Endothelial cell of umbilical vein (primary cell): Measurements from ENCODE around the gene ZHX3. TPM values are rescaled to one million over a fixed set of nuclear protein-coding genes. Genes with fewer than 3 reads are reported as not detected.

Experiments
- BruUV-seq: library from RNA; stranded (reverse); fragments of 400-500 nt; replicated peaks from 2 replicates; lab custom pipeline; 2021; lab: Mats Ljungman, UMichigan
- CTCF ChIA-PET: fragments of 300-600, 350-600 bp; sonication (Branson Sonifier 250); formaldehyde crosslinking; loops from one replicate; lab custom pipeline; 2021; ENCODE audit warnings: antibody characterized with exemption, inconsistent platforms; lab: Charles Lee
- POLR2A ChIA-PET: fragments of 300-600, 350-600 bp; sonication (Branson Sonifier 250); formaldehyde crosslinking; loops from one replicate; lab custom pipeline; 2021; ENCODE audit warnings: antibody characterized with exemption, inconsistent platforms; lab: Charles Lee
- DNase-seq: peaks from one replicate; pipeline ENCODE4 v3.0.0-alpha.2; 2011; ENCODE audit warnings: low read depth, low spot score
- FAIRE-seq: peaks from 2 replicates; lab custom pipeline; 2011; peaks lifted over from hg19 to GRCh38; lab: Jason Lieb, UNC
- H2AFZ ChIP-seq: 2 replicates; pipeline ENCODE4 v1.6.0; 2012; ENCODE audit warnings: low read depth, low read length, control low read depth, inconsistent platforms
- H3K27ac ChIP-seq: 2 replicates; pipeline ENCODE4 v1.5.1; 2011; ENCODE audit warnings: low read depth, mild to moderate bottlenecking, control low read depth, low read length, moderate library complexity; ENCODE audit not compliant: insufficient read depth
- H3K27me3 ChIP-seq, 2 experiments: 2 replicates each; pipeline versions ENCODE4 v1.6.0 to v1.6.1; 2011; ENCODE audit warnings: low read length in 2 of 2, mixed read lengths in 1 of 2; ENCODE audit not compliant: control insufficient read depth in 2 of 2, insufficient read depth in 2 of 2
- H3K36me3 ChIP-seq, 2 experiments: 2 replicates in 1 of 2; 3 replicates in 1 of 2; pipeline ENCODE4 v1.5.1; 2011; ENCODE audit warnings: low read length in 2 of 2, mild to moderate bottlenecking in 1 of 2, moderate library complexity in 1 of 2; ENCODE audit not compliant: control insufficient read depth in 2 of 2, insufficient read depth in 2 of 2; ENCODE audit errors: extremely low read depth in 1 of 2
- H3K4me1 ChIP-seq: 3 replicates; pipeline ENCODE4 v1.5.1; 2011; ENCODE audit warnings: mild to moderate bottlenecking, low read length; ENCODE audit not compliant: control insufficient read depth, insufficient read depth; ENCODE audit errors: extremely low read depth
- H3K4me2 ChIP-seq: 2 replicates; pipeline ENCODE4 v1.6.1; 2011; ENCODE audit warnings: low read length, control low read depth, mixed read lengths; ENCODE audit not compliant: insufficient read depth
- H3K4me3 ChIP-seq, 3 experiments: fragments of 200-600 bp in 1 of 3; sonication (generic), shearing (Covaris generic) in 1 of 3; replicated peaks in 1 of 3; 2 replicates each; pipeline ENCODE4 v1.5.1; 2011 to 2016; ENCODE audit warnings: control low read depth in 3 of 3, low read length in 3 of 3, mild to moderate bottlenecking in 2 of 3, inconsistent platforms in 1 of 3, low read depth in 1 of 3, moderate library complexity in 1 of 3; ENCODE audit not compliant: insufficient read depth in 1 of 3
- H3K79me2 ChIP-seq: 2 replicates; pipeline ENCODE4 v1.6.0; 2012; ENCODE audit warnings: low read length, inconsistent platforms; ENCODE audit not compliant: control insufficient read depth, insufficient read depth
- H3K9ac ChIP-seq: replicated peaks from 2 replicates; pipeline ENCODE3; 2011; ENCODE audit warnings: low read length, control low read depth; ENCODE audit not compliant: insufficient read depth; ENCODE audit errors: extremely low read depth
- H3K9me1 ChIP-seq: replicated peaks from 3 replicates; pipeline ENCODE4 v1.6.0; 2011; ENCODE audit warnings: mild to moderate bottlenecking, low read length; ENCODE audit not compliant: control insufficient read depth, insufficient read depth; ENCODE audit errors: extremely low read depth
- H3K9me3 ChIP-seq: replicated peaks from 2 replicates; pipeline ENCODE4 v1.5.1; 2012; ENCODE audit warnings: low read length, inconsistent platforms; ENCODE audit not compliant: control insufficient read depth, insufficient read depth
- H4K20me1 ChIP-seq: replicated peaks from 2 replicates; pipeline ENCODE3; 2011; ENCODE audit warnings: mild to moderate bottlenecking, low read length; ENCODE audit not compliant: control insufficient read depth, insufficient read depth; ENCODE audit errors: extremely low read depth
- EZH2 ChIP-seq: IDR thresholded peaks from 2 replicates; pipeline ENCODE4 v1.6.1; 2012; ENCODE audit warnings: borderline replicate concordance, low read depth, mild to moderate bottlenecking, moderate library complexity, low read length, inconsistent platforms; ENCODE audit not compliant: severe bottlenecking
- FOS ChIP-seq: IDR thresholded peaks from 2 replicates; pipeline ENCODE4 v1.6.1; 2011; ENCODE audit warnings: mild to moderate bottlenecking, low read length, moderate library complexity, borderline replicate concordance; ENCODE audit not compliant: insufficient read depth
- GATA2 ChIP-seq: IDR thresholded peaks from 2 replicates; pipeline ENCODE4 v1.7.0; 2011; ENCODE audit warnings: low read depth, mild to moderate bottlenecking, moderate library complexity, mixed read lengths, low read length; ENCODE audit not compliant: insufficient read length, insufficient read depth
- JUN ChIP-seq: IDR thresholded peaks from 2 replicates; pipeline ENCODE4 v1.6.1; 2011; ENCODE audit warnings: borderline replicate concordance, low read depth; ENCODE audit not compliant: insufficient read length, insufficient read depth
- POLR2A ChIP-seq: IDR thresholded peaks from 2 replicates; pipeline ENCODE4 v1.6.1; 2012; ENCODE audit warnings: low read depth, mild to moderate bottlenecking, control low read depth, low read length
- POLR2AphosphoS5 ChIP-seq: IDR thresholded peaks from 2 replicates; pipeline ENCODE4 v1.6.1; 2012; ENCODE audit warnings: low read depth, mild to moderate bottlenecking, control low read depth, low read length, moderate library complexity; ENCODE audit not compliant: insufficient read depth
- dilution Hi-C: fragments of 300-500 bp; cut with MboI; formaldehyde crosslinking; loops from one replicate; pipeline ENCODE4 v1.15.0; 2019; ENCODE audit warnings: low sequenced_read_pairs; ENCODE audit not compliant: extremely low pct_ligation_motif_present
- intact Hi-C: fragments of 100-400 bp; cut with micrococcal nuclease; formaldehyde crosslinking; loops from one replicate; pipeline ENCODE4 v1.10.0; 2022
- polyA plus RNA-seq, 4 experiments: library from polyadenylated mRNA; depleted of rRNA in 3 of 4; stranded (reverse) in 3 of 4; unstranded in 1 of 4; fragments of >200 nt; gene quantifications; 2 replicates each; pipeline versions ENCODE4 v1.2.1 to v1.2.3, GENCODE V29; 2011 to 2012; ENCODE audit warnings: missing spikeins in 1 of 4
- total RNA-seq: library from RNA; stranded (reverse); gene quantifications from 2 replicates; pipeline ENCODE4 v1.2.3, GENCODE V29; 2021
- TF ChIP-seq, protein P1 (sequence below): IDR thresholded peaks from 2 replicates; pipeline ENCODE4 v1.6.1; 2011; ENCODE audit not compliant: insufficient read depth, insufficient read length

The ZHX3 gene
- total and polyA plus RNA-seq, 2 donors (not counting 3 experiments of a cell fraction or from before 2014, with no cell fraction given) = 7.4 to 17.8 TPM

DNA sequence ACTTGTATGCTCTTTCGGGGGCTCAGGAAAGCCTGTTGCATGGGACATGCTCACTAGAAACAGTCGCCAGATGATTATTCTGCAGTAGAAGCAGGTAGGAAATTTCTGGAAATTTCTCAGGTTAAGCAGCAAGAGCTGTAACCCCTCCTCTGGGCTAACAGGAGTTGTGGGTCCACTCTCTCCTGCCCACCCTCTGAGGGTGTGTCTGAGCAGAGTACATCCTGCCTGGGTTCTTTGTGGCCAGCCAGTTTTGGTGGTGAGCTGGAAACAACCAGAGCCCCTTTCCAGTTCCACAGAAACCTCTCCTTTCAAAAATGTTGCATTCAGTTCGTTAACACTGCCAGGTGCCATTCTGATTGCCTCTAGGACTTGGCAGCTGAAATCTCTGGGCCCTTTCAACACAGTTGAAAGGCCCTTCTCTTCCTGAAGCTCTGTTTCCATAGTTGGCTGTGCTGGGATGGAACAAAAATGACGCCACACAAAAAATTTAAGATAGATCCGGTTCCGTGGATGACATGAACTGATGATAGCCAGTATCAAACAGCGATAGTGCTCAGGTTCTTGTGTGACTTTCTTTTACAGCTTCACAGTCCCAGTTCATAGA lies 141.7 kb downstream of the ZHX3 start:
- BruUV-seq = no TSS peak
- H3K4me2 ChIP-seq = no peak overlapping the region
- H3K4me1 ChIP-seq = peaks cover 7% of the 10 kb centered on the region
- no peaks in the 10 kb centered on the region for H3K27me3 ChIP-seq
- CTCF ChIA-PET = interaction anchor here (1.2 to 7.0 kb wide), 5 partner anchors 28 to 235 kb away, joined by 3 to 295 read pairs (median 4); partner anchors contain the start of gene LPIN3
- no peak overlapping the region for H3K4me3 ChIP-seq
- no peak overlapping the region for H3K9ac ChIP-seq
- DNase-seq = no peak
- dilution Hi-C loops (no loop called here), intact Hi-C loops (loop anchor here (2.0 kb wide), 1 partner anchor 25 kb away; no protein-coding TSS in a partner anchor)
- no peaks in the 10 kb centered on the region for H3K9me1 ChIP-seq
- FAIRE-seq = no peak
- H2AFZ ChIP-seq = no peak overlapping the region
- peaks cover 18 to 46% of the 10 kb centered on the region in 2 experiments for H3K36me3 ChIP-seq
- TF ChIP-seq JUN = no peak
- POLR2A ChIA-PET = interaction anchor here (1.1 kb wide), 1 partner anchor 154 kb away, joined by 3 read pairs; no protein-coding TSS in a partner anchor
- no peak overlapping the region for H3K27ac ChIP-seq
- H3K79me2 ChIP-seq = no peaks in the 10 kb centered on the region
- H3K9me3 ChIP-seq = no peaks in the 10 kb centered on the region
- H4K20me1 ChIP-seq = no peaks in the 10 kb centered on the region

DNA sequence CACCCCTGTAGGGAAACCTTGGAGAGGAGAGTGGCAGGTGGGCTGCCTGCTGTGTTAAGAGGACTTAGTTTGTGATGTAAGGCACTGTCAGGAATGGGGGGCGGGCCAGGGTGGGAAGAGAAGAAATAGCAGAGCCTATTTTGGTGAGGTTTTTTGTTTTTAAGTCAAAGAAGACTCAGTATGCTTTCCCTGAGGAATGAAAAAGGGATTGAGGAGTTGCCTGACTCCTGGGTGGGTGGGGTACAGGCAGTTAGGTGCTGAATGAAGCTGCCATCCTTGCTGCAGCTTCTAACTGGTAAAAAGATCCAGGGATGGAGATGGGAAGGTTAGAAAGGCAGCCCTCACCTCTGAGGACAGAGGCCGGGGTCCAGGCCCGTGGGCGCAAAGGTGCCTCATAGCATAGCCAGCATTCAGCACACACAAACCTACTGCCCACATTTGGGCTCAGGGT lies 142.3 kb downstream of the ZHX3 start:
- intact Hi-C loops = no loop called here

More for the DNA sequence above, 142.3 kb downstream of the ZHX3 start:
- CTCF ChIA-PET = interaction anchor here (2.2 to 7.0 kb wide), 4 partner anchors 28 to 166 kb away, joined by 4 to 295 read pairs (median 68); partner anchors contain the start of gene LPIN3
- DNase-seq (no peak), FAIRE-seq (no peak)
- Histone ChIP-seq H3K9me1 (no peaks in the 10 kb centered on the region), H3K27ac (no peak overlapping the region), H2AFZ (no peak overlapping the region), H4K20me1 (no peaks in the 10 kb centered on the region), H3K79me2 (no peaks in the 10 kb centered on the region), H3K4me1 (peaks cover 7% of the 10 kb centered on the region), H3K9me3 (no peaks in the 10 kb centered on the region), H3K36me3 (peaks cover 18 to 52% of the 10 kb centered on the region in 2 experiments), H3K27me3 (no peaks in the 10 kb centered on the region), H3K4me2 (no peak overlapping the region), H3K4me3 (no peak overlapping the region), H3K9ac (no peak overlapping the region)
- dilution Hi-C loops = no loop called here
- POLR2A ChIA-PET = interaction anchor here (1.1 kb wide), 1 partner anchor 154 kb away, joined by 3 read pairs; no protein-coding TSS in a partner anchor
- no TSS peak for BruUV-seq
- no peak for TF ChIP-seq FOS
- TF ChIP-seq GATA2 = no peak
- no peak for TF ChIP-seq JUN
- TF ChIP-seq, protein P1, sequence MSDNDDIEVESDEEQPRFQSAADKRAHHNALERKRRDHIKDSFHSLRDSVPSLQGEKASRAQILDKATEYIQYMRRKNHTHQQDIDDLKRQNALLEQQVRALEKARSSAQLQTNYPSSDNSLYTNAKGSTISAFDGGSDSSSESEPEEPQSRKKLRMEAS = no peak
- no peak for TF ChIP-seq EZH2
- TF ChIP-seq POLR2AphosphoS5 = no peak
- no peak for TF ChIP-seq POLR2A
